GM21825 (cell line): ENCODE results near the gene NRG2.

Experiments used
- ATAC-seq: cut with Tn5 transposase; IDR thresholded peaks from one replicate; pipeline ENCODE4 v1.9.1; 2021; ENCODE audit warnings: mild to moderate bottlenecking, moderate library complexity; ENCODE audit not compliant: unreplicated experiment

The NRG2 gene

GRCh38 chr5:139885172-139885856 lies 157.8 kb downstream of the NRG2 start:
- ATAC-seq, result no peak

DNA sequence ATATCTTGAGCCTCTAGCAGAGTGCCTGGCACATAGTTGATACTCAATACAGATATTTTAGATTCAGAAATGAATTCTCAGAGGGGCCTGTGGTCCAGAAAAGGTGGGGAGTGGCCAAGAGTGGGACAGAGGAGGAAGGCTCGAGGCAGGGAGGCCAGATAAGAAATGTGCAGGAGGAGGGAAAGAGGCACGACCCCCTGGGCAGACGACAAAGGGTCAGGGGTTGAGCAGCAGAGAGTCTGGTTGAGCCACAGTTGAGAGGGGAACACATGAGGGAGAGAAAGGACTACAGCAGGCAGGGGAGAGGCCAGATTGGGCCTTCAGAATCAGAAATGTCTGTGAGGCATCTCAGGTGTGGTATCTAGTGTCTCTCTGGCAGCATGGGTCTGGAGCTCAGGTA lies 158.4 kb downstream of the NRG2 start:
- no peak for ATAC-seq

DNA sequence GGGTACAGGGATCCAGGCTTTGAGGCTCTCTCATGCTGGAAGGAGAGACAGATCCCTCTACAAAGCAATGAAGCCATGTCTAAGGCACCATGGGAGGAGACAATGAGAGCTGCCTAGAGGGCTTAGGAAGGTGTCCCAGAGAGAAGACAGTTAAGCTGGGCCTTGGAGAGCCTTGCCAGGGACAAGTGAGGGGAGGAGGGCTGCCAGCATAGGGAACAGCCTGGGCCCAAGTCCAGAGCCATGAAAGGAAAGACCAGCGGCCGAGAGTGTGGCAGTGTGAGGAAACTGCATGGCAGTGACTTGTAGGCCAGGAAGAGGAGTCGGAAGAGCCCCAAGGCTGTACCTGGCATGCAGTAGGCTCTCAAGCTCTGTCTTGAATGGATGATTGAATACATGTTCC lies 159.0 kb downstream of the NRG2 start:
- ATAC-seq, result no peak

DNA sequence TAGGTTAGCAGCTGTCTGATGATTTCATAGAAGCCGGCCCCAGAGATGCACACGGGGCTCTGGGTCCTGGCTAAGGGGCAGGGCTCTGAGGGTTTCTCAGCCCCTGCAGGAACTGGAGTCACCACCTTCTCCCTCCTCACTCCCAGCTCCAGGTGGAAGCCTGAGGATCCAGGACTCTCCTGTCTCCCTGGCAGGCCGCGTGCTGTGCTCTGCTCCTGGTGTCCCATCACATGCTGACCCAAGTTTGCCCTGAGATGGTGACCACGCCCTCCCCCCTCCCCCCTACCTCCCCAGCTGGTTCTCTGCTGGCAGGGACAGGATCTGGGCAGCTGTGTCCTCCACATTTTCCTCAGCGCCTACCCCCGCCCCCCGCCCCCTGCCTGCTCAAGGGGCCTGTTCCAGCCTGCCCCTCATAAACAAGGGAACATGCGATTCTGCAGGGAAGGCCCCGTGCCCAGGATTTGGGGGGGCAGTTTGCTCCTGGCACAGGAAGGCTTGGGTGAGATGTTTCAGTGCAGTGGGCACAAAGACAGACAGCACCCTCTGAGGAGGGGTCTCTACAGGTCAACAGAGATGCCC lies 160.0 kb downstream of the NRG2 start:
- ATAC-seq, result no peak

DNA sequence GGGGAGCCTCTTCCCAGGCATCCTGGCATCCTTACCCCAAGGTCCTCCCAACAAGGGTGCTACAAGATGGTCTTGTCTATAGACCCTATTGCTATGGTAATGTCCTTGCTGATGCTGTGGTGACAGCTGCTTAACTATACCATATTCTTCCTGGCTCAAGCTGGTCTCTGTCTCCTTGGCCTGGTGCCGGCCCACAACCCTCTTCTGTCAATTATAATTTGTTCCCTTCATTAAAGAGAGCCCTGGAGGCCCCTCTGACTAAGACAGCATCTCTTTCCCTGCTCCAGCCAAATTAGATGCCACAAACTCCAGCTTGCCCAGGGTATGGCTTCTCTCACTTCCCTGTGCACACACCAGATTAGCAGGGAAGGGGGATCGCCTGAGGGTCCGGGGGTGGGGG lies 160.8 kb downstream of the NRG2 start:
- ATAC-seq, result no peak

- no peak for ATAC-seq
Measured at GRCh38 chr5:139881143-139881733, 161.9 kb downstream of the NRG2 start.

GRCh38 chr5:139880416-139881142 lies 162.5 kb downstream of the NRG2 start:
- ATAC-seq, result no peak

- no peak for ATAC-seq
Measured at GRCh38 chr5:139878093-139878492, 165.0 kb downstream of the NRG2 start.

- ATAC-seq, result no peak
Measured at GRCh38 chr5:139877129-139877597, 165.9 kb downstream of the NRG2 start.

- ATAC-seq, result no peak
Measured at GRCh38 chr5:139875957-139876356, 167.1 kb downstream of the NRG2 start.

DNA sequence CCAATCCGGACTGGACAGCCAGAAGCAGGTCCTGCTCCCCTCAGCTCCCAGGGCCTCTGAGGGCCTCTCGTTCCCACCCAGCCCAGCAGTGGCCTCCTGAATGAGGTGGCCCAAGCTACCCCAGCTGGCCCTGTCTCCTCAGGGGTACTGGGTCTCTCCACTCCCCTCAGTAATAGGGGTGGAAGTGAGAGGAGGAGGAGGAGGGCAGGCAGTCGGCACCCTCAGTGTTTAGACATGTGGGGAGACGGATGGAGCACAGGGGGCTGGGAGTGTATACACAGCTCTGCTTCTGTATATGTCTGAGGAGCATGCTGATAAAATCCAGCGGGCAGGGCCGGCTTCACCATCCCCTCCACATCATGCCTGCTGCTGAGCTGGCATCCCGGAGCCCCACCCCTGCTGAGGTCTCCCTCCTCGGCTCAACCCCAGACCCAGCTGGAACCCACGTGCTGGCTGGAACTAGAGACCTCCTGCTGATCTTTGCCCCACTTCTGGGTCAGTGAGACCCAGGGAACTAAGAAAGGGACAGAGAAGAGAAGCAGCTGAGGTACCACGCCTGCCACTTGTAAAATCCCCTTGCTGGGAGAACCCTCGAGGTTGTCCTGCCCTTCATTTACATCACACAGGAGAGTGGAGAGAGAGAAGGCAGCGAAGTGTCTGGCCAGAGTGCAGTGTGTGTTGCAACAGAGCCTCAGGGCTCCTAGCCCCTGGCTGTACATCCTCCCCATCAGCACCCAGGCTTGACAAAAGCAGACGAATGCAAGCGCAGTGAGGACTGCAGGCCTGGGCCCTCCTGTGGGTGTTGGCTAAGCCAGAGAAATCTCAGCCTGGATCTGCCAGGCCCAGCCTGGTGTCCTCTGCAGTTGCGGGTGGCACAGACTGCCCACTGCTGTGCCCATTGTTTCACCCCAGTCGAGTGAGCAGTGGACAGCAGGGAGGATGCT lies 170.0 kb downstream of the NRG2 start:
- ATAC-seq, result no peak

GRCh38 chr5:139872052-139872766 lies 170.9 kb downstream of the NRG2 start:
- ATAC-seq, result no peak

- ATAC-seq, result no peak
Measured at GRCh38 chr5:139871614-139872013, 171.5 kb downstream of the NRG2 start.

- ATAC-seq, result no peak
Measured at GRCh38 chr5:139870677-139871076, 172.4 kb downstream of the NRG2 start.

GRCh38 chr5:139869042-139869790 lies 173.9 kb downstream of the NRG2 start:
- no peak for ATAC-seq

- ATAC-seq, result no peak
Measured at GRCh38 chr5:139867581-139867980, 175.5 kb downstream of the NRG2 start.

- ATAC-seq, result no peak
Measured at GRCh38 chr5:139867109-139867508, 176.0 kb downstream of the NRG2 start.

GRCh38 chr5:139864716-139865483 lies 178.2 kb downstream of the NRG2 start:
- no peak for ATAC-seq
